Esophagus squamous epithelium (tissue), 5 donors: ENCODE measurements around the gene ST6GALNAC3. TPM values are rescaled to one million over a fixed set of nuclear protein-coding genes. Genes with fewer than 3 reads are reported as not detected.

Experiments
- DNase-seq: peaks from one replicate; lab custom pipeline; 2025; lab: John Stamatoyannopoulos, UW
- H3K27ac ChIP-seq, 4 donors: fragments of 200-600 bp; sonication (generic); one replicate each; pipeline ENCODE4 v1.5.1; 2016 to 2019; ENCODE audit warnings: mild to moderate bottlenecking in 1 of 4
- H3K27me3 ChIP-seq, 4 donors: fragments of 200-600 bp; sonication (generic); 1 replicate in 3 of 4; 2 replicates in 1 of 4; pipeline versions ENCODE4 v1.5.1 to v1.6.0; 2017 to 2021; ENCODE audit warnings: antibody characterized with exemption in 1 of 4
- H3K36me3 ChIP-seq, 3 donors: fragments of 200-600 bp; sonication (generic); one replicate each; pipeline ENCODE4 v1.5.1; 2016 to 2019
- H3K4me1 ChIP-seq, 3 donors: fragments of 200-600 bp; sonication (generic); one replicate each; pipeline ENCODE4 v1.5.1; 2017 to 2019
- H3K4me3 ChIP-seq, 4 donors: fragments of 200-600 bp; sonication (generic); 1 replicate in 3 of 4; 2 replicates in 1 of 4; pipeline ENCODE4 v1.5.1; 2016 to 2019; ENCODE audit warnings: mild to moderate bottlenecking in 2 of 4, moderate library complexity in 1 of 4
- H3K9me3 ChIP-seq, 3 donors: fragments of 200-600 bp; sonication (generic); one replicate each; pipeline ENCODE4 v1.5.1; 2016 to 2019
- POLR2A ChIP-seq, 4 donors: fragments of 450-650 bp; IDR thresholded peaks; one replicate each; pipeline ENCODE4 v1.6.1; 2017; ENCODE audit warnings: antibody characterized with exemption in 4 of 4, mild to moderate bottlenecking in 4 of 4, moderate library complexity in 3 of 4
- WGBS, 2 donors: methylation state at CpG; one replicate each; pipeline ENCODE4 v1.1.5; 2018; 5-methylcytosine and 5-hydroxymethylcytosine counted together
- intact Hi-C: fragments of 100-400 bp; cut with DNase I; formaldehyde crosslinking; loops from one replicate; pipeline ENCODE4 v1.15.0; 2022
- total RNA-seq, 4 donors: library from RNA; depleted of rRNA; stranded (reverse); fragments of >200 nt; gene quantifications; one replicate each; pipeline ENCODE4 v1.1.0, GENCODE V29; 2016
- TF ChIP-seq, protein P1 (sequence below), 6 experiments: fragments of 450-650 bp in 4 of 6; fragments of 200-600 bp in 2 of 6; sonication (generic) in 2 of 6; IDR thresholded peaks; one replicate each; pipeline ENCODE4 v1.5.1; 2016 to 2019; ENCODE audit warnings: antibody characterized with exemption in 6 of 6, mild to moderate bottlenecking in 4 of 6, moderate library complexity in 4 of 6
- donor health status: DM: yes; HTN: yes; CAD: no.

Gene ST6GALNAC3
- total RNA-seq, 4 donors from 2014 or later, result 0.27 to 4.3 (median 2.2) TPM

DNA sequence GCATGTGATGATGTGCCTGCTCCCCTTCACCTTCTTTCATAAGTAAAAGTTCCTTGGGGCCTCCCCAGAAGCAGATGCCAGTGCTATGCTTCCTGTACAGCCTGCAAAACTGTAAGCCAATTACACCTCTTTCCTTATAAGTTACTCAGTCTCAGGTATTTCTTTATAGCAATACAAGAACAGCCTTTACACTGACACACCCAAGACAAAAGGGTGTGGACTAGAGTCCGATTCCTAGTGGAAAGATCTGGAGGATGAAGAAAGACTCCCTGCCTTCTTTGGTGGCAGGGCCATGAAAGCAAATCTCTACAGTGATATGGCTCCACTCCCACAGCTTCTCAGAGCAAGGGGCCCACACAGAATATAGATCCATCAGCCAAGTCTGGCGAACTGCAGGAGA, 583.1 kb downstream of the ST6GALNAC3 start:
- Histone ChIP-seq H3K36me3 (no peaks in the 10 kb centered on the region), H3K27me3 (no peaks in the 10 kb centered on the region), H3K4me1 (no peaks in the 10 kb centered on the region), H3K4me3 (no peak overlapping the region), H3K27ac (no peak overlapping the region), H3K9me3 (no peaks in the 10 kb centered on the region)
- whole genome bisulfite sequencing, 2 donors, result 54 to 75% methylated on average over 2 of the region's 2 CpGs
- no peak for DNase-seq
- intact Hi-C loops, result no loop called here
- TF ChIP-seq, protein P1, sequence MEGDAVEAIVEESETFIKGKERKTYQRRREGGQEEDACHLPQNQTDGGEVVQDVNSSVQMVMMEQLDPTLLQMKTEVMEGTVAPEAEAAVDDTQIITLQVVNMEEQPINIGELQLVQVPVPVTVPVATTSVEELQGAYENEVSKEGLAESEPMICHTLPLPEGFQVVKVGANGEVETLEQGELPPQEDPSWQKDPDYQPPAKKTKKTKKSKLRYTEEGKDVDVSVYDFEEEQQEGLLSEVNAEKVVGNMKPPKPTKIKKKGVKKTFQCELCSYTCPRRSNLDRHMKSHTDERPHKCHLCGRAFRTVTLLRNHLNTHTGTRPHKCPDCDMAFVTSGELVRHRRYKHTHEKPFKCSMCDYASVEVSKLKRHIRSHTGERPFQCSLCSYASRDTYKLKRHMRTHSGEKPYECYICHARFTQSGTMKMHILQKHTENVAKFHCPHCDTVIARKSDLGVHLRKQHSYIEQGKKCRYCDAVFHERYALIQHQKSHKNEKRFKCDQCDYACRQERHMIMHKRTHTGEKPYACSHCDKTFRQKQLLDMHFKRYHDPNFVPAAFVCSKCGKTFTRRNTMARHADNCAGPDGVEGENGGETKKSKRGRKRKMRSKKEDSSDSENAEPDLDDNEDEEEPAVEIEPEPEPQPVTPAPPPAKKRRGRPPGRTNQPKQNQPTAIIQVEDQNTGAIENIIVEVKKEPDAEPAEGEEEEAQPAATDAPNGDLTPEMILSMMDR (IDR thresholded peaks at IDR 0.05), result no peak
- no peak for TF ChIP-seq POLR2A (IDR thresholded peaks at IDR 0.05)

DNA sequence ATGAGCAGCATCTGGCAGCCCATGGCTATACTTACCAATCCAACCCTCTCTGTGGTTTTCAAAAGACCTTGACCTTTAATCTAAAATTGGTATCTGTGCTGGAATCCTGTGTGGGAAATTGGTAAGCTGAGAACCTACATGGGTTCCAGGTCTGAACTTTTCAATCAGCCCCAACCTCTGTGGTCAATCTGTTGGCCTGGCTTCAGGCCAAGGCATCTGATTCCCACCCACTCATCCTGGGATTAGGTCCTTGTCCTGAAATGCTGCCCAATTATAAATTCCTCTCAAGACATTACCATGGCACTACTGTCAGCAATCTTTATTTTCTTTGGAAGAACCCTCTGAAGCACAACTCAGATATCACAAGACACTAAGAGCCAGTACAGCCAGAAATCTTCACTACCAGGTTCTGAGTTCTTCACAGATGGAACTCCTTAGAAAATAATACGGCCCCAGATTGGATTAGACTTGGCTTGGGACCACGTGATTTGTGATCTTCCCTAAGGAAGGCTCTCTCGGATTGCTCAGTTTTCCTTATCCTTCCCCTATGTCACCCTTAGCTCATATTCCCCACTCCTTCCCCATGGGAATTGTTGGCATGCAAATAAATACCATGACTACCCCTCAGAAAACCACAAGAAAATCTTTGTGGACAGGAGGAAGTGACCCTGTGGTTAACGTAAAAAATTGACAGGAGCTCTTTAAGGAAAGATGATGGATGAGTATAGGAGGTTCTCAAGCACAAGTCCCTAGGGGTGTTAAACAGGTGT, 584.8 kb downstream of the ST6GALNAC3 start:
- intact Hi-C loops, result no loop called here
- no peaks in the 10 kb centered on the region for H3K9me3 ChIP-seq
- no peak overlapping the region for H3K27ac ChIP-seq
- WGBS, 2 donors, result 61 to 70% methylated on average over 4 of the region's 4 CpGs
- no peak for DNase-seq
- H3K36me3 ChIP-seq, result no peaks in the 10 kb centered on the region
- no peak overlapping the region for H3K4me3 ChIP-seq
- TF ChIP-seq, protein P1 (IDR thresholded peaks at IDR 0.05), result no peak
- no peak for TF ChIP-seq POLR2A (IDR thresholded peaks at IDR 0.05)
- no peaks in the 10 kb centered on the region for H3K27me3 ChIP-seq
- H3K4me1 ChIP-seq, result no peaks in the 10 kb centered on the region

DNA sequence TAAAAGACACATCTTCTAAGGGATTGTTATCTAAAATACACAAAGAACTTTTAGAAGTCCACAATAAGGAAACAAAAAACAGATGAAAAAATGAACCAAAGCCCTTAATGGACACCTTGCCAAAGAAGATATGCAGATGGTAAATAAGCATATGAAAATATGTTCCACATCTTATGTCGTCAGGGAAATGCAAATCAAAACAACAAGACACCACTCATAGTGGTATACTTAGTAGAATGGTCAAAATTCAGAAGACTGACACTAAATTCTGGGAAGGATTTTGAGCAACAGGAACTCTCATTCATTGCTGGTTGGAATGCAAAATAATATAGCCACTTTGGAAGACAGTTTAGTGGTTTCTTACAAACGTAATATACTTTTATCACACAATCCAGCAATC, 587.0 kb downstream of the ST6GALNAC3 start:
- Histone ChIP-seq H3K27me3 (no peaks in the 10 kb centered on the region), H3K36me3 (no peaks in the 10 kb centered on the region), H3K9me3 (no peaks in the 10 kb centered on the region), H3K4me3 (no peak overlapping the region), H3K27ac (no peak overlapping the region), H3K4me1 (no peaks in the 10 kb centered on the region)
- no peak for DNase-seq
- WGBS, 2 donors, result 42 to 46% methylated on average over 2 of the region's 2 CpGs
- TF ChIP-seq, protein P1 (IDR thresholded peaks at IDR 0.05), result no peak
- TF ChIP-seq POLR2A (IDR thresholded peaks at IDR 0.05), result no peak
- intact Hi-C loops, result no loop called here

DNA sequence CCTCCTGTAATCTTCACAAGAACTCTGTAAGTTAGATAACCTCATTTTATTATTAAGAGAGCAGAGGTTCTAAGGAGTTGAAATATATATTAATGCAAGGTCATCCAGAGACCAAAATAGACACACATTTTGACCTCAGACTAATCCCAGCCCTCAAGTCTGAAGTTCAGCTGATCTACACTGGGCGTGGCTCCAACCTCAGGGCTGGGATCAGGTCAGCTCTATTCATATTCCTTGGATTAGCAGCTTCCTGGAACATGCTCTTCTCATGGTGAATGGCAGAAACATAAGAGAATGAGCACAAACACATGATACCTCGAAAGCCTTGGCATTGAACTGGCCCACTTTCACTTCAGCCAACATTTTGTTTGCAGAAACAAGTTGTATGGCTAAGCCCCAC, 592.0 kb downstream of the ST6GALNAC3 start:
- H3K9me3 ChIP-seq, result no peaks in the 10 kb centered on the region
- H3K36me3 ChIP-seq, result no peaks in the 10 kb centered on the region
- intact Hi-C loops, result no loop called here
- H3K4me1 ChIP-seq, result no peaks in the 10 kb centered on the region
- H3K27ac ChIP-seq, result no peak overlapping the region
- H3K27me3 ChIP-seq, result no peaks in the 10 kb centered on the region
- no peak for DNase-seq
- WGBS, 2 donors, result 21 to 32% methylated on average over 2 of the region's 2 CpGs
- TF ChIP-seq POLR2A (IDR thresholded peaks at IDR 0.05), result no peak
- TF ChIP-seq, protein P1 (IDR thresholded peaks at IDR 0.05), result no peak
- H3K4me3 ChIP-seq, result no peak overlapping the region

DNA sequence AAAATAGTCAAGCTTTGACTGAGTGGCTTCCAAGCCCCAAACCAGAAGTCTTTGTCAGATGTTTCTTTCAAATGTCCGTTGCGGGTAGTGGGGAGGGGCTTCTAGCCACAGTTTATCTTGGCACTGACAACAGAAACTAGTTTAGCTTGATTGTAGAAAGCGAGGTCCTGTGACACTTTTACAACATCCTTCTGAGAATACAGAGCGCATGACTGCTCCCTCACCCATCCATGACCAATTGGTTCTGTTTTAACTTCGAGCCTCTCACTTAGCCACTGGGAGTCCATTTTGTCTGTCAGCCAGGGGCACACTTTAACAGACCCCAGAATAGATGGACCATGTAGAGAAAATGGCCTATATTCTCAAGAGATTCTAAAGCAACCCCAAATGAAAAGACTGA, 593.5 kb downstream of the ST6GALNAC3 start:
- no peak overlapping the region for H3K27ac ChIP-seq
- WGBS, 2 donors, result 32 to 35% methylated on average over 3 to 5 of the region's 5 CpGs
- H3K4me1 ChIP-seq, result no peaks in the 10 kb centered on the region
- intact Hi-C loops, result no loop called here
- TF ChIP-seq POLR2A (IDR thresholded peaks at IDR 0.05), result no peak
- TF ChIP-seq, protein P1 (IDR thresholded peaks at IDR 0.05), result no peak
- no peak for DNase-seq
- no peaks in the 10 kb centered on the region for H3K9me3 ChIP-seq
- no peak overlapping the region for H3K4me3 ChIP-seq
- no peaks in the 10 kb centered on the region for H3K27me3 ChIP-seq
- no peaks in the 10 kb centered on the region for H3K36me3 ChIP-seq
